Measurements from ENCODE around the gene ASB9.

The ASB9 gene

GRCh38 chrX:15269618-15270521 is at the start of gene ASB9:
Gene ASB9 (minus strand): TSS chrX:15270083. CDS start chrX:15269874, 209 bp downstream.
- H3K4me3 ChIP-seq (ENCODE audit: low read depth, low read length): no peak within 1 kb of the TSS

GRCh38 chrX:15319075-15319474 is 49.2 kb upstream of the ASB9 start:
- ChIA-PET POLR2A (no interaction called here), CTCF (no interaction called here)
- no peak for TF ChIP-seq CTCF (IDR thresholded peaks at IDR 0.05; ENCODE audit: insufficient read depth, low read length, missing control alignments)
- H3K4me3 ChIP-seq (ENCODE audit: low read depth, low read length): no peak overlapping the region
- no peak for DNase-seq (ENCODE audit: low read depth, low spot score)

More at GRCh38 chrX:15269618-15270521, at the start of gene ASB9:
- POLR2A ChIA-PET: no interaction called here
- DNase-seq (ENCODE audit: low read depth, low spot score): peak; percentile 12
- TF ChIP-seq CTCF (IDR thresholded peaks at IDR 0.05; ENCODE audit: insufficient read depth, low read length, missing control alignments): no peak
- CTCF ChIA-PET: no interaction called here

- no peak within 1 kb of the TSS for H3K4me3 ChIP-seq (ENCODE audit: low read depth, low read length)
- POLR2A ChIA-PET: no interaction called here
- no peak for DNase-seq (ENCODE audit: low read depth, low spot score)
- CTCF ChIA-PET: no interaction called here
- TF ChIP-seq CTCF (IDR thresholded peaks at IDR 0.05; ENCODE audit: insufficient read depth, low read length, missing control alignments): no peak
Measured at GRCh38 chrX:15315509-15315908, 45.6 kb upstream of the ASB9 start, which contains the start of gene ASB11. Gene ASB11 (minus strand): TSS chrX:15315640. CDS start chrX:15315605, 35 bp downstream.

- DNase-seq (ENCODE audit: low read depth, low spot score): no peak
- ChIA-PET CTCF (no interaction called here), POLR2A (no interaction called here)
- no peak for TF ChIP-seq CTCF (IDR thresholded peaks at IDR 0.05; ENCODE audit: insufficient read depth, low read length, missing control alignments)
- H3K4me3 ChIP-seq (ENCODE audit: low read depth, low read length): no peak overlapping the region
Measured at GRCh38 chrX:15314472-15314871, 44.6 kb upstream of the ASB9 start.

- POLR2A ChIA-PET: no interaction called here
Measured at GRCh38 chrX:15311119-15311518, 41.2 kb upstream of the ASB9 start.

More at GRCh38 chrX:15311119-15311518, 41.2 kb upstream of the ASB9 start:
- CTCF ChIA-PET: interaction anchor here (1.9 kb wide), 1 partner anchor 11 kb away, joined by 9 read pairs; no protein-coding TSS in a partner anchor
- H3K4me3 ChIP-seq (ENCODE audit: low read depth, low read length): no peak overlapping the region
- no peak for DNase-seq (ENCODE audit: low read depth, low spot score)
- no peak for TF ChIP-seq CTCF (IDR thresholded peaks at IDR 0.05; ENCODE audit: insufficient read depth, low read length, missing control alignments)

All from AG04449 (cell line).